NCI-H345 (cell line): ENCODE data around the gene TEPSIN.

ENCODE experiments used
- DNase-seq: peaks from one replicate; lab custom pipeline; 2025; lab: John Stamatoyannopoulos, UW

TEPSIN gene

DNA sequence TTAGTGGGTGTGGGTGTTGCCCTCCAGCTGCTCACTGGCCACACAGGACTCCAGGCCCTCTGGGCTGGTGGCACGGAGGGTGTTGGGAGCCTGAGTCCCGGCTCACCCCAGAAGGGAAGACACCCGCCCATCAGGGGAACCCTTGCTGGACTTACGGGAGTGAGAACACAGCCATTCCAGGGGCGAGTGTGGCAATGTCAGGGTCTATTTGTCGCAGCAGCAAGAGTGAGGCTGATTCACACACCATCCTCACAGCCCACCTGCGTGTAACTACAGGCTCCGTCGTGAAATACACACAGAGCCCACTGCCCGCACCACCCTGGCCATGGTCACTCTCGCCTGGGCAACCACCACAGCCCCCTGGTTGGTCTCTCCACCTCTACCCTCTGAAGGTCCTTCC is 55.0 kb downstream of the TEPSIN start:
- DNase-seq = no peak

DNA sequence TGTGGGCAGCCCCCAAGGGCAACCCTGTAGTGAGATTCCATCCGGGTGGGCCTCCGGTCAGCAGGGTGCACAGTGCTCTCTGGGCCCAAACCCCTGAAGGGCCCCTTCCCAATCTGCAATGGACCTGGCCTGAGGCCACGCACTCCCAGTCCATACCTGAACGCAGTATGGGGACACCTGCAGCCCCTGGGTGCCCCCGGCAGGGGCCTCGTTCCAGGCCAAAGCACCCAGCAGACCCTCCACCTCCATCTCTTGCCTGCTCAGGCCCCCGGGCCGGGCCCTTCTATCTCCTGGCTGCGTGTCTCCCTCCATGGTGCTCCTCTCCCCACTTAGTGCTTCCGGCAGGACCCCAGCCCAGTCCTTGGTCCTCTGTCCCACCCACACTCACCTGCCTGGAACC is 55.5 kb downstream of the TEPSIN start:
- DNase-seq = no peak

DNA sequence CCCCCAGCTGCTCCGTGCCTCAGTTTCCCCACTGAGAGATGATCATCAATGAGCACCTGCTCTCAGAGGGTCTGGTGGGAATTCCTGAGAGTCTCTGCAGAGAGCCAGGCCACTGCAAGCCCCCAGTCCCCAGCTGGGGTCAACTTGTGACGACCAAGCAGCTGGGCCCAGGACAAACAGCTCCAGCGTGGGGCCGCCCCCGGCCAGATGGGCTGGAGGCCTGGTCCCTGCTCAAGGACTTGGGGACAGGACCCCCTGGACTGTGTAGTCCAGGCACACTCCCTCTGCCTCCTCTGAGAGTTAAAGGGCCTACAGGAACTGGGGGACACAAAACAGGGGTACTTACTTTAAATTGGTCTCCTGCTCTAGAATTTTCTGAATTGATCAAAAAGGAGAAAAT is 56.3 kb downstream of the TEPSIN start:
- DNase-seq = no peak

DNA sequence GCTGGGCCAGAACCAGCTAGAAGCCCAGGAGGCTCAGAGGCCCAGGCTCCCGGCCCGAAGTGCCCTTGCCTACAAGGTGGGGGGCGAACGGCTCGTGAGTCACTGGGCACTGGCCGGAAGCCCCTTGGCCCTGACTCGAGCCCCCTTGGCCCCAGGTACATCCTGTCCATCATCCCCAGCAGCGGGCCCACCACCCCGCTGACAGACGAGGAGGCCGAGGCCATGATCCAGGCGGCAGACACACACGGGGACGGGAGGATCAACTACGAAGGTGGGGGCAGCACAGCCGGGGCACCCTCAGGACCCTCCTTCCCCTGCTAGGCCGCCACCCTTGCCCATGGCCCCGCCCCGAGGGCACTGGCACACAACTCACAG is 57.1 kb downstream of the TEPSIN start:
- DNase-seq = no peak

DNA sequence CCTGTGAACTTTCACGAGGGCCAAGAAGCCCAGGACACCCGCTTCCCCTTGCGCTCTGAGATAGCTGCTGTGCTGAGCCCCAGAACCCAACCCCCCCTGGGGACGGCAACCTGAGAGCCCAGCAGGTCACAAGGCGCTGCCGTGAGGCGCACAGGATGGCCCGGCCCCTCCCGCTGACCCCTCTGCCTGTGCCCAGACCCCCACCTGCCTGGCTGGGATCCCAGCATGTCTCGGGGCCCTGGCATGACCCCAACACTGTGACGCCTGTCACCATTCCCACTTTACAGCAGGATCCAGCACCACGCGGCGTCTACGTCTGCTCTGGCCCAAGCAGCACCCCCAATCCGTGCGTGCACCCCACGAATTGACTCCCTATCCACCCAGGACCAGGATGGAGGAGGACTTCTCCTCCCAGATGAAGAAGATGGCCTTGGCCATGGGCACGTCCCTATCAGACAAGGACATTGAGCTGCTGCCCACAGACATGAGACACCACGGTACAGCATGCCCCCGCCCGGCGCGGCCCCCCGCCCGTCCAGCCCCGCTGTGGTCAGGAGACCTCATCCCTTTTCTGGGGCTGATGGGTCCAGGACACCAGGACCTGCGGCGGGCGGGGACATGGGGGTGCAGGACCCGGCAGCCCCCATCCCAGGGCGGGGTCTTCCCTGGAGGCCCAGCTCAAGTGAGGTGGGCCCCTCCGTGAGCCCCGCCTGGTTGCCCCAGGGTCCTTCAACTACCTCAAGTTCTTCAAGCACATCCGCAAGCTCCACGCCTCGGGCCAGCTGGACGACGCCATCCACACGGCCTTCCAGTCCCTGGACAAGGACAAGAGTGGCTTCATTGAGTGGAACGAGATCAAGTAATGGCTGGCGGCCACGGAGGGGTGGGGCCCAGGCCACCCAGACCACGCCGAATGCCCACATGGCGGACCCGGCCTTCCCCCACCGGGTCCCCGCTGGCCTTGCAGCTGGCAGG is 57.7 kb downstream of the TEPSIN start:
- DNase-seq = no peak

DNA sequence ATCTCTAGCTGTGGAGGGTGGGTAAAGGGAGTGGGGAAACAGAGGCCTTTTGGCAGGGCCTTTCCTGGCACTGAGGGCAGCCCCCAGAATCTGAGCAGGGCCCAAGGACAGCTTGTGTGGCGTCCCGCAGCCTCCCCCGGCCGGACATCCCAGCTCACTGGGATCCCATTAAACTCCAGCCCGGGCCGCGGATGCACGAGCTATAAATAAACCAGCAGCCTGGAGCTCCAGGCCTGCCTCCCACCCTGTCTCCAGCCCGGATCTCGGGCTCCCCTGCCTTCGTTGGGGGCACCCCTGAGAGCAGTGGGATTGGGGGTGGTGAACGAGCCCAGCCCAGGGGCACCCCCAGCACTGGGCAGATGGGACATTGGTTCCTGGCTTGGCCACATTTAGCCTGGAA is 59.0 kb downstream of the TEPSIN start:
- DNase-seq = no peak

DNA sequence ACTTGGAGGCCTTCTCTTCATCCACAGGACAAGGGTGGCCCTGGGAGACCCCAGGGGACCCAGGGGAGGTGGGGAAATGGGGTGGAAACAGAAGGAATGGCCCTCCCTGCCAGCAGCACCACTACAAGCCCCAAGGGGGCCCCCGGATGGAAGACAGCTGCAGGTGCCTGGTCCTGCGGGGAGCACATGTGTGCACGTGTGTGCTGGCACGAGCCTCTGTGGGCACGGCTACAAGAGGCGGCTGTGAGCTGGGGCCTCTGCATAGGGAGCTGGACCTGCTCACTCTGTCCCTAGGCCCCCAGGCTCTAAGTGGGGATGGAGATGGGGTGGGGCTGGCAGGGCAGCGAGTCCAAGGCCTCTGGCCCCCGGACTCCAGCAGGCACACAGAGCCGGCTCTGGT is 59.6 kb downstream of the TEPSIN start:
- no peak for DNase-seq
